AG04450 (cell line): ENCODE results near the gene PCDHA13. TPM values are rescaled to one million over a fixed set of nuclear protein-coding genes. Genes with fewer than 3 reads are reported as not detected.
"Not testable (repeated sequence)": the region's sequence is repeated elsewhere in the genome, so short reads cannot be mapped to it uniquely, and the experiment has no call there.

ENCODE experiments used
- CTCF ChIA-PET: fragments of 300-600, 350-600 bp; formaldehyde crosslinking; extraction: SDS; loops from one replicate; lab custom pipeline; 2022; ENCODE audit warnings: antibody characterized with exemption, inconsistent platforms; lab: Charles Lee
- POLR2A ChIA-PET: fragments of 350-600 bp; formaldehyde crosslinking; extraction: SDS; loops from one replicate; lab custom pipeline; 2021; ENCODE audit warnings: antibody characterized with exemption, inconsistent platforms; lab: Yijun Ruan, JAX
- DNase-seq: peaks from one replicate; pipeline ENCODE4 v3.0.0-alpha.2; 2011; ENCODE audit warnings: low read depth, low spot score
- H3K27ac ChIP-seq: one replicate; pipeline ENCODE4 v1.5.1; 2012; ENCODE audit warnings: low read depth, low read length, control low read depth
- H3K27me3 ChIP-seq: one replicate; pipeline ENCODE4 v1.6.0; 2012; ENCODE audit warnings: low read length; ENCODE audit not compliant: control insufficient read depth, insufficient read depth
- H3K4me3 ChIP-seq: 2 replicates; pipeline ENCODE4 v1.5.1; 2011; ENCODE audit warnings: mild to moderate bottlenecking, low read depth, low read length, control low read depth
- H3K9me3 ChIP-seq: 2 replicates; pipeline ENCODE4 v1.5.1; 2012; ENCODE audit warnings: low read length; ENCODE audit not compliant: control insufficient read depth, insufficient read depth
- CTCF ChIP-seq: IDR thresholded peaks from 2 replicates; pipeline ENCODE4 v1.5.1; 2011; ENCODE audit warnings: low read depth, low read length, control low read depth, inconsistent platforms
- polyA plus RNA-seq: library from polyadenylated mRNA; depleted of rRNA; stranded (reverse); fragments of >200 nt; gene quantifications from 2 replicates; pipeline ENCODE4 v1.2.3, GENCODE V29; 2011

Gene PCDHA13
- polyA plus RNA-seq, 1 experiment = not detected

- no peaks in the 10 kb centered on the region for H3K27me3 ChIP-seq
- no peak within 1 kb of the TSS for H3K4me3 ChIP-seq
- ChIA-PET POLR2A (no interaction called here), CTCF (no interaction called here)
- no peak for DNase-seq
- peaks cover 22% of the 10 kb centered on the region for H3K9me3 ChIP-seq
- H3K27ac ChIP-seq = no peak within 1 kb of the TSS
- TF ChIP-seq CTCF = no peak
These were observed 13.0 kb upstream of the PCDHA13 start, which contains the start of gene PCDHA11 for GRCh38 chr5:140868721-140869554. PCDHA11 (plus strand) TSS chr5:140868957; CDS start chr5:140869104, 147 bp downstream.

- H3K27me3 ChIP-seq = no peaks in the 10 kb centered on the region
- ChIA-PET POLR2A (no interaction called here), CTCF (no interaction called here)
- no peak overlapping the region for H3K27ac ChIP-seq
- TF ChIP-seq CTCF = no peak
- H3K9me3 ChIP-seq = peaks cover 22% of the 10 kb centered on the region
- H3K4me3 ChIP-seq = no peak overlapping the region
- no peak for DNase-seq
These were observed 12.4 kb upstream of the PCDHA13 start for GRCh38 chr5:140869555-140869886.

GRCh38 chr5:140870221-140871201 lies 11.4 kb upstream of the PCDHA13 start:
- Histone ChIP-seq H3K4me3 (no peak overlapping the region), H3K27ac (no peak overlapping the region), H3K9me3 (peaks cover 26% of the 10 kb centered on the region), H3K27me3 (no peaks in the 10 kb centered on the region)
- DNase-seq = no peak
- CTCF ChIA-PET = no interaction called here
- POLR2A ChIA-PET = no interaction called here
- TF ChIP-seq CTCF = no peak

GRCh38 chr5:140875085-140876065 lies 6.5 kb upstream of the PCDHA13 start, which contains the start of gene PCDHA12:
PCDHA12 (plus strand) TSS chr5:140875308; CDS start chr5:140875473, 165 bp downstream.
- Histone ChIP-seq H3K9me3 (peaks cover 34% of the 10 kb centered on the region), H3K4me3 (no peak within 1 kb of the TSS), H3K27me3 (no peaks in the 10 kb centered on the region), H3K27ac (no peak within 1 kb of the TSS)
- ChIA-PET POLR2A (no interaction called here), CTCF (interaction anchor here (0.5 kb wide), 1 partner anchor 1585 kb away, joined by 3 read pairs; no protein-coding TSS in a partner anchor)
- no peak for TF ChIP-seq CTCF
- DNase-seq = no peak

GRCh38 chr5:140876541-140877261 lies 5.2 kb upstream of the PCDHA13 start:
- CTCF ChIA-PET, POLR2A ChIA-PET, H3K4me3 ChIP-seq, DNase-seq, H3K27ac ChIP-seq, H3K27me3 ChIP-seq: not testable (repeated sequence)
- H3K9me3 ChIP-seq = peaks cover 25% of the 10 kb centered on the region
